Measurements from ENCODE around the gene CELA2A.
A peak's percentile ranks its signal among the peaks of the same experiment; 100 is the strongest.
"Not testable (repeated sequence)": the region's sequence is repeated elsewhere in the genome, so short reads cannot be mapped to it uniquely, and the experiment has no call there.

The CELA2A gene

DNA sequence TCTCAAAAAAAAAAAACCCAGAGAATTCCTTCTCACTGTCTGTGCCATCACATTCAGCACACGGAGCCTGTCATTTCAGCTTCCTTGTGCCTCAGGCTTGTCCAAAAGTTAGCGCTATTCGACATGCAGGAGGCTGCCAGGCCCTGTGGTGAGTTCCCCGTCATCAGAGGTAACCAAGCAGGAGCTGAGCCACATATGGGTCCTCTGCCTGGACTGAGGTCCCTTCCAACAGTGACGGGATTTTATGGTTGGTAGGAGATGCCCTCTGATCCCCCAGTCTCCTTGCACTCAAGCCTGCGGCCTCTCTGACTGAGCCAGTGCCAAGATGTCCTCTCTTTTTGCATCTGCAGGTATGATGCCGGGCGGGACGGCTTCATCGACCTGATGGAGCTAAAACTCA, 31.0 kb upstream of the CELA2A start:
- DNase-seq (ENCODE audit: low spot score): no peak

DNA sequence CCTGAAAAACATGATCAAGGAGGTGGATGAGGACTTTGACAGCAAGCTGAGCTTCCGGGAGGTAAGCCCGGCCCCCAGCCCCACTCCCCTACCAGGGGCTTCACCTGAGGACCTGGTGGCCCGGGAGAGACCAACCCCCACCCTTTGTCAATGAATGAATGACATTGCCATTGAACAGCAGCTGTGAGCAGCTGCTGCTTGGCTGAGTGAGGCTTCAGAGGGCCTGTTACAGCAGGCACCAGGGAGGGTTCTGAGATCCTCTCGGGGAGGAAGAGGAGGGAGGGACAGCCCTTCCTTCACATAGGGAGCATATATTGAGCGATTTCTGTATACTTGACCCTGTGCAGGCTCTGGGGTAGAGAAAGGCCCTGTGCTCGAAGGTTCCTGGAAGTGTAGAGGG, 30.6 kb upstream of the CELA2A start:
- DNase-seq (ENCODE audit: low spot score): no peak

DNA sequence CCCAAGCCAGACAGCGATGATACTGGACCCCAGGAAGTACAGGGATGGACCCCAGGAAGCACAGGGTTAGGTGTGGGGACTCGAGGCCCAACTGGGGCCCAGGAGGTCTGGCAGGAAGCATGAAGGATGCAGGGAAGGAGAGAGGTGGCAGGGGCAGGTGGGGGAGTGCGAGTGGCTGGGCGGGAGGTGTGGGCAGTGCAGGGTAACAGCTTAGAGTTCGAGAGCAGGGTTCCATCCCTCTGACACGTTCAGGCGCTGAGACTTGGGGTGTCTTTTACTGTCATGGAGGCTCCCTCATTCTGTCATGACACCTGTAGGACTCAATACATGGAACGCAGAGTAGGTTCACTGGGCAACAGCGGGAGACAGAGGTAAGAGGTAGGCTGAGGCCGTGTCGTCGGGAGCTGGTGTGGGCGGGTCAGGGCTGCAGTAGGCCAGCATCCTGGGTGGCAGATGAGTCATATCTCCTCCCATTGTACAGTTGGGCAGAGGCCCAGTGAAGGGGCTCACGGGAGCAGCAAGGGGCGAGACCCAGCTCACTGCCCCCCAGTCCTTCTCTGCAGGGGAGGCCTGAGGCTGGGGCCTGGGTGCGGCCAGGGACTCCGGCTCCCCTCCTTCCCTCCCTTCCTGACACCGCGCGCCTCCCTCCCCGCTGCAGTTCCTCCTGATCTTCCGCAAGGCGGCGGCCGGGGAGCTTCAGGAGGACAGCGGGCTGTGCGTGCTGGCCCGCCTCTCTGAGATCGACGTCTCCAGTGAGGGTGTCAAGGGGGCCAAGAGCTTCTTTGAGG, 29.8 kb upstream of the CELA2A start:
- DNase-seq (ENCODE audit: low spot score): no peak

DNA sequence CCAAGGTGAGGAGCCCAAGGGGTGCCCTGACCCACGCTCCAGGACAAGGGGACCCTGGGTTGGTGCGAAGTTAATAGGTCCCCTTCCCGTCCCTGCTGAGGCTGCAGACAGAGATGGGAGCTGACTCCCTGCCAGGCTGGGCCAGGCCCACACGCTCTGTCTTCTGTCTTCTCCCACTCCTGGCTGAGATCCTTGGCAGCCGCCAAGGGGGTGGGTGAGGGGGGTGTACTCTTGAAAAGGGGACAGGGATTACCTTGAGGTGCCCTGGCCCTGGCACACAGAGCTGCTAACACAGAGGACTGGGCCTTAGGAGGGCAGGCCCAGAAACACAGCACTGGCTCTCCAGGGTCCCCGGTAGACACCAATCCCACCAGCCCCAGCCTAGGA, 29.3 kb upstream of the CELA2A start:
- DNase-seq (ENCODE audit: low spot score): no peak

DNA sequence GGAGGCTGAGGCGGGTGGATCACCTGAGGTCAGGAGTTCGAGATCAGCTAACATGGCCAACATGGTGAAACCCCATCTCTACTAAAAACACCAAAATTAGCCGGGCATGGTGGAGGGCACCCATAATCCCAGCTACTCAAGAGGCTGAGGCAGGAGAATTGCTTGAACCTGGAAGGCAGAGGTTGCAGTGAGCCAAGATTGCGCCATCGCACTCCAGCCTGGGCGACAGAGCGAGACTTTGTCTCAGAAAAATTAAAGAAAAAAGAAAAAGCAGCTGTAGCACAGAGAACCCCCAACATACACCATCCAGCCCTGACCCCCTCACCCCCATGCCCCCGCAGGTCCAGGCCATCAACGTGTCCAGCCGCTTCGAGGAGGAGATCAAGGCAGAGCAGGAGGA, 28.3 kb upstream of the CELA2A start:
- not testable (repeated sequence) for DNase-seq (ENCODE audit: low spot score)

DNA sequence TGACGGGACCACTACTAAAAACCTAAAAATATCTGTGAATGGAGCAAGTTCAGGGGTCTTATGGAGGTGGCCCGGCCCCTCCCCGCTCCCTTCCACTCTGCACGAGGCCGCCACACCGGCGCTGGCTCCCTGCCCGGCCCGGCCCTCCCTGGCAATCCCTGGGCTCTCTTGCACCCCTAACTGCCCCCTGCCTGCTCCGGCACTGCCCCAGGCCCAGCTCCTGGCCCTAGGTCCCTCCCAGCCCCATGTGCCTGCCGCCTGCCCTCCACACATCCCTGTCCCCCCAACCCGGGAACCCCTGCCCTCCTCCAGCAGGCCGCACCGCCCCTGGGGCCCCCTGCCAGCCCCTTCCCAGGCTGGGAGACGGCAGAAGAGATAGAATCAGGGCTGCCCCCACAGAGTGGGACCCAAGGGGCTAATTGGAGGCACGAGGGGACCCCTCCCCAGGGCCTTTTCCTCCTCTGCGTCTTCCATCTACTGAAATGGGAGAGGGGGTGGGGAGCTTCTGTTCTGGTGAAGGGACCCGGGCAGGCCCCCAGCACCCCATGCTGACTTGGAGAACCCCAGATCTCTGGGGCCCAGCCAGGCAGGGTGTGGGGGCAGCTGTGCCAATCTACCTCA, 27.6 kb upstream of the CELA2A start:
- no peak for DNase-seq (ENCODE audit: low spot score)

DNA sequence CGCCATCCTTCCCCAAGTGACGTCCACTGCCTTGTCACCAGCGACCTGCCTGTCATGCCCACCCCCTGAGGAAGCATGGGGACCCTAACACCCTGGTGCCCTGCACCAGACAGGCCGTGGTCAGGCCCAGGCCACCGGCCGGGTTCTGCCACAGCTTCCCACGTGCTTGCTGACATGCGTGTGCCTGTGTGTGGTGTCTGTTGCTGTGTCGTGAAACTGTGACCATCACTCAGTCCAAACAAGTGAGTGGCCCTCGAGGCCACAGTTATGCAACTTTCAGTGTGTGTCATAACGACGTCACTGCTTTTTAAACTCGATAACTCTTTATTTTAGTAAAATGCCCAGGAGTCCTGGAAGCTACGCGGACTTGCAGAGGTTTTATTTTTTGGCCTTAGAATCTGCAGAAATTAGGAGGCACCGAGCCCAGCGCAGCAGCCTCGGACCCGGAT, 26.8 kb upstream of the CELA2A start:
- no peak for DNase-seq (ENCODE audit: low spot score)

DNA sequence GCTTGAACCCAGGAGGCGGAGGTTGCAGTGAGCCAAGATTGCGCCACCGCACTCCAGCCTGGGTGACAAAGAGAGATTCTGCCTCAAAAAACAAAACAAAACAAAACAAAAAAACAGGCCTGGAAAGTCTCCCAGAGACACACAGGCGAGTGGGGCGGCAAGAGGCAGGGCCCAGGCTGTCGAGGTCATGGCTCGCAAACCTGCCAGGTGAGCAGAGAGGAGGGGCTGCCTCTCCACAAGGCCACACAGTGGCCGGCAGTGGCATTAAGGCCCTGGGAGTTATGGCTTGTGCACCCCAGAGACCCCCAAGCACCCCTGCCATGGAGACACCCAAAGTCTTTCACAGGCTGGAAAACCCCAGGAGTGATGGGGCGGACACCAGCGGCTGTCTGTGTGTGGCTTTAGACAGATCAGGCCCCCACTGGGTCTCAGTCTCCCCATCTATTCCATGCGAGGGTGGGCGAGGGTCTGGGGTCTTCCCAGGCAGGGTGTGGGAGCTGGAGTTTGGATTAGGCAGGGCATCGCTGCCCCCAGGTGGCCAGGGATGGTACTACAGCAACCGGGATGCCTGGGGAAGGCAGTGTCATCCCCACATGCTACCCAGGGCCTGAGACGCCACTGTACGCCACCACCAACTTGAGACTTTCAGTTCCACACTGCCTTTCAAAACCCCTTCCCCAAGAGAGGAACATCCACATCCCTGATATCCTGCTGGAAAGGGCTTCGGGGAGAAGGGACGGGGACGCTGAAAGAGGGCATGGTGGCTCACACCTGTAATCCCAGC, 25.6 kb upstream of the CELA2A start:
- peak; percentile 66 for DNase-seq (ENCODE audit: low spot score)

DNA sequence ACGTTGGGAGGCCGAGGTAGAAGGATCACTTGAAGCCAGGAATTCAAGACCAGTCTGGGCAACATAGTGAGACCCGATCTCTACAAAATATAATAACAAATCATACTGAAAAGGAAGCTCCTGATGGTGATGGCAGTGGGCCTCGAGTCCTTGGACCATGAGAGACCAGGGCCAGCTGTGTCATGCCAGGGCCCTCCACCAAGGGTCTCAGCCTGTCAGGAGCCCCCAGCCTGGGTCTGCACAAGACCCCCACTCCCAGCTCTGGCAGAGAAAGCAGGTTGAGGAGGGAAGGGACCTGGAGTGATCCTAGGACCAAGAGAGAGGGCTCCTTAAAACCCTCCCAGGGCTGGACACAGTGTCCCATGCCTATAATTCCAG, 25.0 kb upstream of the CELA2A start:
- DNase-seq (ENCODE audit: low spot score): no peak

DNA sequence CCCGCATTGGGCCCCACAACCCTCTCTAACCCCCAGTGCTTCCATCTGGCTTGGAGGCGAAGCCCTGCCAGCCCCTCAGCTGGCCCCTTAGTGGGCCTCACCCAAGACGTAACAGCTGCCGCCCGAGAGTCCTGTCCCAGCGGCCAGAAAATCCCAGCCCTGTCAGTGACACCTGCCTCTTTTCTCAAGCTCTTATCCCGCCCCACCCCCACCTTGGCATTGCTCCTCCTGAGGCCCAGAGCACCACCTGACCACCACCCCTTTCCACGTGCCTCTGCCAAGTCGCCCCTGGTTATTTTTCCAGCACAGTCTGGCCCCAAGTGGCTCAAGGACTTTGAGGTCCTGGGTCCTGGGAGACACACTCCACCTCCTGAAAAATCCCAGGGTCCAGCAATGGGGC, 24.2 kb upstream of the CELA2A start:
- no peak for DNase-seq (ENCODE audit: low spot score)

DNA sequence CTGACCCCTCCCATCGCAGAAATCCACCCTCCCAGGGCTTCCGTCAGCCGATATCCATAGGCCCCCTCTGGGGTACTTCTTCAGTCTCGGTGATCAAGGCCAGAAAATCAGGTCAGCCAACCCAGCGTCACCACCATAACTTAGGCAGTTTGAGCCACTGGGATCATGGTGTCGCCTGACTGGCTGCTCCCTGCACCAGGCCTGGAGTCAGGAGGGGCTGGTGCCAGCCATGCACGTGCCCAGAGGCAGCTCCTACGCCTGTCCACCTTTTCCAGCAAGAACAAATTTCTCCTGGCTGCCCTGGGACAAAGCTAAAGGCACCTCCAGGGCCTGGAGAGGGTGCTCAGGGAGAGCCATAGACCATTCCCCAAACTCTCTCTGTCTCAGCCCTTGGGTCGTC, 23.1 kb upstream of the CELA2A start:
- DNase-seq (ENCODE audit: low spot score): no peak

DNA sequence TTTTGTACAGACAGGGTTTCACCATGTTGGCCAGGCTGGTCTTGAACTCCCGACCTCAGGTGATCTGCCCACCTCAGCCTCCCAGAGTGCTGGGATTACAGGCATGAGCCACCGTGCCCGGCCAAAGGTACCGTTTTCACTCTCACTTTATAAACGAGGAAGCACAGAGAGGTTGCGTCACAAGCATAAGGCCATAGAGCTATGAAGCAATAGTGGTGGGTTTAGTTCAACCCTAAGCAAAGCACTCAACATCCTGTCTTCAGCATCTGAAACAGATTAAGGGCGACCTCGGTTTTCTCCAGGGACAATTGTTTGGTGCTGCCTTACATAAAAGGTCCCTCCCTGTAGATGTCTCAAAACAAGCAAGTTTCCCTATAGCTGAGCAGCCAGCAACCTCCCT, 21.8 kb upstream of the CELA2A start:
- DNase-seq (ENCODE audit: low spot score): not testable (repeated sequence)

DNA sequence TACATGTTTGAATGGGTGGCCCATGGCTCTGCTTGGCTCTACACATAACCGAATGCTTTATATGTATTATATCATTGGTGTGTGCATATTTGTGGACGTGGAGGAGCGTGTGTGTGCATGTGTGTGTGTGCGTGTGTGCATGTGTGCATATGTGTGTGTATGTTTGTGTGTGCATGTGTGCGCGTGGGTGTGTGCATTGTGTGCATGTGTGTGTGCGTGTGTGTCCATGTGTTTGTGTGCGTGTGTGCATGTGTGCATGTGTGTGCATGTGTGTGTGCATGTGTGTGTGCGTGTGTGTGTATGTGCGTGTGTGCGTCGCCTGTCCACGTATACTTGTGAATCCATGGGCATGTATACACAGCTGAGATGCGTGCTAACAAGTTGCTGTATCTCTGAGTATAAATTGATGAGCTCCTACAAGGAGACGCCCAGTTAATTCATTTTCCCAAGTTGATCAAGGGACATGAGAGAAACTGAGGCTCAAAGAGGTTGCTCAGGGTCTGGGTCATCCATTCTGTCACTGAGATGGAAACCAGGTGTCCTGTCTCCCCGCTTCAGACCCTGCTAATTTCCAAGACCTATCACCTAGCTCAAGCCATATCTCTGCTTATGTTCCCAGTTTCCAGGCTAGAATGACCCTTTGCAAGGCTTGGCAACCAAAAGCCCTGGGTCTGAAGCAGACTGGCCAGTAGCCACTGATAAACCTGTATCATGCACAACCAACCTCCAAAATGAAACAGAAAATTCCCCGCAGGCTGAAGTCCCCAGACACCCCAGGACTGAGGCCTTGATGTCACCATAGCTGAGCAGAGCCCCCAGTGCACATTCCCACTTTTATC, 21.1 kb upstream of the CELA2A start:
- no peak for DNase-seq (ENCODE audit: low spot score)

DNA sequence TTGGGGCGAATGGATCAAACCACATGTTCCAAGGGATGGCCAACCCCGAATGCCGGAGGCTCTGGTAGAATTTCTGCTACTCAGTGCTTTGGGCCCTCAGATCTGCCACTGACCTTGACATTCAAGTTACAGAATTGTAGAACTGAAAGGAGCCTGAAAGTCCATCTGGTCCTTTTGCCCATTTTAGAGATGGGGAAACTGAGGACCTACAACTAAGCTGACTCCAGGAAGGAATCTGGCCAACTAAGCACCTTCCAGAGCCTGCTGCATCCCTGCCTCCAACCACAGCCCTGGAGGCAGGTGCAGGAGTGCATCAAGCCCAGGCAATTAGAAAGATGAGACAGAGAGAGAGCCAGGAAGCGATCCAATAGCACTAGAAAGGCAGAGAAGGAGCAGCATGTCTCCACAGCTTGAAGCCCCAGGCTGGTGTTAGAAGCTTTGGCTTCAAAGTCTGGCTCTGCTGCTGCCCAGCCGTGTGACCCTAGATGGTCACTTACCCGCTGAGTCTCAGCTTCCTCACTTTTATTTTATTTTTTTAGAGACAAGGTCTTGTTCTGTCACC, 19.6 kb upstream of the CELA2A start:
- no peak for DNase-seq (ENCODE audit: low spot score)

DNA sequence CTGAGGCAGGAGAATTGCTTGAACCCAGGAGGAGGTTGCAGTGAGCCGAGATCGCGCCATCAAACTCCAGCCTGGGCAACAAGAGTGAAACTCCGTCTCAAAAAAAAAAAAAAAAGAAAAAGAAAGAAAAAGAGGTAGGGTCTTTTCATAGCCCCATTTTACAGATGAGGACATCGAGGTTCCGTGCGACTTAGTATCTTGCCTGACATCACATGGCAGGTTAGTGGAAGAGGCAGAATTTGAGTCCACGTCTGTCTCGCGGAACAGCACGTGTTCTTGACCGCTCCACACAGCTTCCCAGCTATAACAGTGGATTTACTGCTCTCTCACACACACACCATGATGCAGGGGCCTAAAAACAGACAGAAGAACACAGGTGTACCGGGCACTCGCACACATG, 17.2 kb upstream of the CELA2A start:
- DNase-seq (ENCODE audit: low spot score): no peak

DNA sequence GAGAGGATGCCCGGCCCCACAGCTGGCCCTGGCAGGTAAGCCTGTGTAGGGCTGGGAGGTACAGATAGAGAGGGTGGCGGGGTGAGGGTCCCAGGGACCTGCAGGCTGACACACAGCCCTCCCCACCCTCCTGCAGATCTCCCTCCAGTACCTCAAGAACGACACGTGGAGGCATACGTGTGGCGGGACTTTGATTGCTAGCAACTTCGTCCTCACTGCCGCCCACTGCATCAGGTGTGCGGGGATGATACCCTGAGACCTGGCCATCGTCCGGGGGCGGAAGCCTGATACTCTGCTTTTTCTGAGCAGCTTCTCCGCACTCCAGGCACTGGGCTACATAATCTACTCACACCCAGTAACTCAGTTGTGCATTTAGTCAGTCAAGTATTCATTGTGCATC, 16.2 kb upstream of the CELA2A start:
- DNase-seq (ENCODE audit: low spot score): no peak

DNA sequence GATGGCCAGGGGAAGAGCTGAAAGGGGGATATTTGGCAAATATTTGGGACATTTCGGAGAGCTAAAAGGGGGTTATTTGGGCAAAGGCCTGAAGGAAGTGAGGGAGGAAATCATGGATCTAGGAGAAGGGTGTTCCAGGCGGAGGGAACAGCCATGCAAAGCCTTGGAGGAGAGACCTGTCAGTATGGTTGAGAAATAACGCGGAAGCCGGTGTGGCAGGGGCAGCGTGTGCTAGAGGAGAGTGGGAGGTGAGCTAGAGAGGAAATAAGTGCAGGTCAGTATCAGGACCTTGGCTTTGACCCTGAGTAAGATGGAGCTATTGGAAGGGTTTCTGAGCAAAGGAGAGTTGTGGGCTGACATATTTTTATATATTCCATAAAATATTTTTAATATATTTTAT, 15.3 kb upstream of the CELA2A start:
- no peak for DNase-seq (ENCODE audit: low spot score)

DNA sequence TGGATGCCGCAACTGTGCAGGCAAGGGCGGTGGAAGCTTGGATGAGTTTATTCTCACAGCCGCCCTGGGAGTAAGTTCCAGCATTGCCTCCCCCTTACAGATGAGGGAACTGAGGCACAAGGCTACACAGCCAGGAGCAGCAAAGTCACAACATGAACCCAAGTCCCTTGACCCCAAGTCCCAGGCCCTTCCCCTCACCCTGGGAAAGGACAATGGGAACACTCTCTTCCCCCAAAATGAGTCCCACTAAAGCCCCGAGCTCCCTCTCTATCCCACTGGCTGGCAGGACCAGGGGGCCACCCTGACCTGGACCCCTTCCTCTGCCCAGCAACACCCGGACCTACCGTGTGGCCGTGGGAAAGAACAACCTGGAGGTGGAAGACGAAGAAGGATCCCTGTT, 14.4 kb upstream of the CELA2A start:
- no peak for DNase-seq (ENCODE audit: low spot score)

DNA sequence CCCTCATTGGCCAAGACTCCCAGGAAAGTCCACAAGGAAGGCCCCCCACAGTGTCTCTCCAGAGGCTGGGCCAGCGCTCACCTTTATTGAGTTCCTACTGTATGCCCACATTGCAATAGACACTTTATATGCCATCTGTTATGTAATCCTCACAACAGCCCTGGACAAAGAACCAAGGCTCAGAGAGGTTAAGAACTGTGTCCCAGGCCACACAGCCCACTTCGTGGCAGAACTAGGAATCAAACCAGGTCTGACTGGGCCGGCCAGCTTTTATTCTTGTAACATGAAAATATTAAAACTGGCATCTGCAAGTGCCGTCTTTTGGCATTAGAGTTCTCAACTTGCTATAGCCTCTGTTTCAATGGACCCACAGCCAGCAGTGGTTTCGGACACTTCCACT, 13.8 kb upstream of the CELA2A start:
- no peak for DNase-seq (ENCODE audit: low spot score)

DNA sequence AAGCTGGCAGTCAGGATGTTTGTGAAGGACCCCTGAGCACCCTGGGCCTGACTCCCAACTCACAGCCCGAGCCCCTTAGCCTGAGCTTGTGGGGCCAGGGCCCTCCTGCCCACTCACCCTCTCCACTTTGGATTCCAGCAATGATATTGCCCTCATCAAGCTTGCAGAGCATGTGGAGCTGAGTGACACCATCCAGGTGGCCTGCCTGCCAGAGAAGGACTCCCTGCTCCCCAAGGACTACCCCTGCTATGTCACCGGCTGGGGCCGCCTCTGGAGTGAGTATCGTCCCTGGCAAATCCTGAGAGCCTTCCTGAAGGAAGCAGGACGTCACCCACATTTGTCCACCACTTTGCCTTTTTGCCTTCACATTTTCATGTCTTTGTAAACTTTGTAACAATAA, 13.3 kb upstream of the CELA2A start:
- no peak for DNase-seq (ENCODE audit: low spot score)

DNA sequence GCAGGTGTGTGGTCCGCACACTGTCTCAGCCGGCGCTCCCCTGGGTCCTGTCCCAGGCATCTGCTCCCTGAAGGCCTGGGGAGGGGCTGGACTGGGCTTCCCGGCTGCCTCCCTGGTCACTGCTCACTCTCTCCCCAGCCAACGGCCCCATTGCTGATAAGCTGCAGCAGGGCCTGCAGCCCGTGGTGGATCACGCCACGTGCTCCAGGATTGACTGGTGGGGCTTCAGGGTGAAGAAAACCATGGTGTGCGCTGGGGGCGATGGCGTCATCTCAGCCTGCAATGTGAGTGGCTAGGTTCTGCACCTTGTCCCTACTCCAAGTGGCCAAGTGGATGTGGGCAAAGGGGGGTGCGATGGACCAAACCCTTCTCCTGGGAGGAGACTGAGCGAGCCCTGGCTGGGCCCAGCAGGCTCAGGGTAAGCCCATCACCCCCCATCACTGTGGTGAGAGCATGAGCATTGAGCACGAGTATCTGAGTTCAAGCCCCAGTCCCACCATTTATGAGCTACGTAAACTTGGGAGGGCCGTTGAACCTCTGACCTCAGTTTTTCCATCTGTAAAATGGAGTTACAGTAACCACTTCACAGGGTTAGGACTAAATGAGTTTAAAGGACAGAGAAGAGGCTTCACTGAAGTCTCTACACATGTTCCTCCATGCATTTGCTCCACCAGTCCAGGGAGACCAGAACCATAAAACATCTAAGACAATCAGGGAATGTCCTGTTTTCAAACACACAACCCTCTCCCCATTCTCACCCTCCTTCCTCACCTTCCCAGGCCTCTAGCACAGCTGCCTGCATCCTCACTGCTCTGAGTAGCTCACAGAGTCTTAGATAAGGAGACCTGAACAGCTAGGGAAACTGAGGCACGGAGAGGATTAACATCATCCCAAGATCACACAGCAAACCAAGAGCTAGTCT, 11.8 kb upstream of the CELA2A start:
- DNase-seq (ENCODE audit: low spot score): no peak

Data from hematopoietic multipotent progenitor cell treated with erythropoietin and hydrocortisone succinate and interleukin-3 and kit ligand, for 17 days (in vitro differentiated cells).